GM12891 (cell line): Measurements from ENCODE around the gene TMEM38A.

Experiments
- PAX5 ChIP-seq: IDR thresholded peaks from 2 replicates; pipeline ENCODE4 v1.6.1; 2011; ENCODE audit warnings: low read length, moderate library complexity, mild to moderate bottlenecking; ENCODE audit not compliant: insufficient read depth, severe bottlenecking
- POLR2A ChIP-seq: IDR thresholded peaks from 2 replicates; pipeline ENCODE4 v1.6.1; 2011; ENCODE audit warnings: low read depth, low read length, control low read depth
- POLR2AphosphoS5 ChIP-seq: IDR thresholded peaks from 2 replicates; pipeline ENCODE4 v1.6.1; 2011; ENCODE audit warnings: low read depth, low read length, control low read depth
- SPI1 ChIP-seq: IDR thresholded peaks from 2 replicates; pipeline ENCODE4 v1.6.1; 2011; ENCODE audit warnings: low read depth, low read length, control low read depth

DNA sequence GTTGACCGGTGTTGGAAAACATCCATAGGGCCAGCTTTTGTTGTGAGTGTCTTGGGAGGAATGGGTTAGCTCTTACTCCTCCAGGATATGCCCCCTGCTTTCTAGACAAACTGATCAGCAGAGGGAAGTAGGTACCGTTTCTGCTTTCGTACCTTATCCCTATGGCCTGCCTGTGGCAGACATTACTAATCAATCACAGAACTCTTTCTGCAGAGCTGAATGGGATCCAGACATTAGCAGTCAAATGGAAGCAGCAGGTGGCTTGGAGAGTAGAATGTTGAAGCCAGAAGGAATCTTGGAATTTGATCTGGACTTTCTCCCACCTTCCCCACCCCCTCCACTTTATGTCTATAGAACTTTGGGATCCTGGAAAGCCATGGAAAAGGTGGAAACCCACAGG, 75.8 kb downstream of the TMEM38A start:
- TF ChIP-seq POLR2A (no peak), POLR2AphosphoS5 (no peak), SPI1 (no peak), PAX5 (no peak)
